OCI-LY7 (cell line): ENCODE results near the gene AAGAB.

Experiments
- CTCF ChIP-seq: fragments of 200-600 bp; sonication (generic); conservative IDR thresholded peaks from 2 replicates; pipeline ENCODE4 v1.5.1; 2014; ENCODE audit warnings: mild to moderate bottlenecking, antibody characterized with exemption, low read length, moderate library complexity, mixed read lengths
- EZH2phosphoT487 ChIP-seq: fragments of 200-600 bp; sonication (generic); IDR thresholded peaks from 2 replicates; pipeline ENCODE4 v1.6.1; 2018; ENCODE audit warnings: low read depth, borderline replicate concordance, mild to moderate bottlenecking, mixed run types, antibody characterized with exemption, low read length, moderate library complexity, mixed read lengths

GRCh38 chr15:67186226-67186649, 68.2 kb downstream of the AAGAB start:
- TF ChIP-seq CTCF (no peak), EZH2phosphoT487 (no peak)
